ENCODE data around the gene DISP3. TPM values are rescaled to one million over a fixed set of nuclear protein-coding genes. Genes with fewer than 3 reads are reported as not detected.

DISP3 gene
- total RNA-seq, 1 donor from 2014 or later = 0.17 TPM

GRCh38 chr1:11507309-11507708 is 28.4 kb downstream of the DISP3 start:
- Histone ChIP-seq H3K27me3 (ENCODE audit: control insufficient read depth, insufficient read depth, low read length) (no peaks in the 10 kb centered on the region), H3K4me3 (ENCODE audit: low read depth, low read length) (no peak overlapping the region), H3K36me3 (ENCODE audit: control insufficient read depth, insufficient read depth, low read length) (no peaks in the 10 kb centered on the region)
- no peak for DNase-seq (ENCODE audit: low read depth)
- TF ChIP-seq, protein P1, sequence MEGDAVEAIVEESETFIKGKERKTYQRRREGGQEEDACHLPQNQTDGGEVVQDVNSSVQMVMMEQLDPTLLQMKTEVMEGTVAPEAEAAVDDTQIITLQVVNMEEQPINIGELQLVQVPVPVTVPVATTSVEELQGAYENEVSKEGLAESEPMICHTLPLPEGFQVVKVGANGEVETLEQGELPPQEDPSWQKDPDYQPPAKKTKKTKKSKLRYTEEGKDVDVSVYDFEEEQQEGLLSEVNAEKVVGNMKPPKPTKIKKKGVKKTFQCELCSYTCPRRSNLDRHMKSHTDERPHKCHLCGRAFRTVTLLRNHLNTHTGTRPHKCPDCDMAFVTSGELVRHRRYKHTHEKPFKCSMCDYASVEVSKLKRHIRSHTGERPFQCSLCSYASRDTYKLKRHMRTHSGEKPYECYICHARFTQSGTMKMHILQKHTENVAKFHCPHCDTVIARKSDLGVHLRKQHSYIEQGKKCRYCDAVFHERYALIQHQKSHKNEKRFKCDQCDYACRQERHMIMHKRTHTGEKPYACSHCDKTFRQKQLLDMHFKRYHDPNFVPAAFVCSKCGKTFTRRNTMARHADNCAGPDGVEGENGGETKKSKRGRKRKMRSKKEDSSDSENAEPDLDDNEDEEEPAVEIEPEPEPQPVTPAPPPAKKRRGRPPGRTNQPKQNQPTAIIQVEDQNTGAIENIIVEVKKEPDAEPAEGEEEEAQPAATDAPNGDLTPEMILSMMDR (IDR thresholded peaks at IDR 0.05; ENCODE audit: insufficient read depth, low read length, poor library complexity, severe bottlenecking) = no peak

- Histone ChIP-seq H3K4me3 (ENCODE audit: low read depth, low read length) (no peak overlapping the region), H3K36me3 (ENCODE audit: control insufficient read depth, insufficient read depth, low read length) (no peaks in the 10 kb centered on the region), H3K27me3 (ENCODE audit: control insufficient read depth, insufficient read depth, low read length) (no peaks in the 10 kb centered on the region)
- TF ChIP-seq, protein P1 (IDR thresholded peaks at IDR 0.05; ENCODE audit: insufficient read depth, low read length, poor library complexity, severe bottlenecking) = no peak
- DNase-seq (ENCODE audit: low read depth) = no peak
Measured at GRCh38 chr1:11513681-11514080, 34.7 kb downstream of the DISP3 start.

GRCh38 chr1:11514366-11514765 is 35.4 kb downstream of the DISP3 start:
- H3K36me3 ChIP-seq (ENCODE audit: control insufficient read depth, insufficient read depth, low read length) = no peaks in the 10 kb centered on the region
- DNase-seq (ENCODE audit: low read depth) = no peak
- TF ChIP-seq, protein P1 (IDR thresholded peaks at IDR 0.05; ENCODE audit: insufficient read depth, low read length, poor library complexity, severe bottlenecking) = no peak

GRCh38 chr1:11515368-11516300 is 36.7 kb downstream of the DISP3 start:
- TF ChIP-seq, protein P1 (IDR thresholded peaks at IDR 0.05; ENCODE audit: insufficient read depth, low read length, poor library complexity, severe bottlenecking) = no peak
- DNase-seq (ENCODE audit: low read depth) = no peak
- Histone ChIP-seq H3K4me3 (ENCODE audit: low read depth, low read length) (no peak overlapping the region), H3K36me3 (ENCODE audit: control insufficient read depth, insufficient read depth, low read length) (no peaks in the 10 kb centered on the region), H3K27me3 (ENCODE audit: control insufficient read depth, insufficient read depth, low read length) (no peaks in the 10 kb centered on the region)

More at GRCh38 chr1:11514366-11514765, 35.4 kb downstream of the DISP3 start:
- H3K4me3 ChIP-seq (ENCODE audit: low read depth, low read length) = no peak overlapping the region
- no peaks in the 10 kb centered on the region for H3K27me3 ChIP-seq (ENCODE audit: control insufficient read depth, insufficient read depth, low read length)

GRCh38 chr1:11516961-11517635 is 38.1 kb downstream of the DISP3 start:
- no peaks in the 10 kb centered on the region for H3K27me3 ChIP-seq (ENCODE audit: control insufficient read depth, insufficient read depth, low read length)
- H3K4me3 ChIP-seq (ENCODE audit: low read depth, low read length) = no peak overlapping the region
- no peak for DNase-seq (ENCODE audit: low read depth)
- H3K36me3 ChIP-seq (ENCODE audit: control insufficient read depth, insufficient read depth, low read length) = no peaks in the 10 kb centered on the region
- TF ChIP-seq, protein P1 (IDR thresholded peaks at IDR 0.05; ENCODE audit: insufficient read depth, low read length, poor library complexity, severe bottlenecking) = no peak

Measured in kidney epithelial cell (primary cell).